ENCODE measurements around the gene HS6ST3. TPM values are rescaled to one million over a fixed set of nuclear protein-coding genes. Genes with fewer than 3 reads are reported as not detected.
"Not testable (repeated sequence)": the region's sequence is repeated elsewhere in the genome, so short reads cannot be mapped to it uniquely, and the experiment has no call there.

HS6ST3 gene
- total and polyA plus RNA-seq, 2 donors from 2014 or later: 0.47 to 1.2 TPM

- DNase-seq; H3K27ac ChIP-seq (ENCODE audit: low read depth in 2 of 2, low read length in 2 of 2); H3K9me3 ChIP-seq (ENCODE audit: control insufficient read depth in 2 of 3, insufficient read depth in 1 of 3, low read length in 3 of 3); H3K4me1 ChIP-seq (ENCODE audit: control insufficient read depth in 2 of 3, insufficient read depth in 2 of 3, low read depth in 1 of 3, low read length in 3 of 3); H3K4me3 ChIP-seq (ENCODE audit: low read length in 3 of 3); H3K36me3 ChIP-seq (ENCODE audit: control insufficient read depth in 2 of 3, insufficient read depth in 3 of 3, low read length in 3 of 3); H3K9ac ChIP-seq (ENCODE audit: low read length in 3 of 3); FAIRE-seq; intact Hi-C loops (cut with DNase I); H3K27me3 ChIP-seq (ENCODE audit: control insufficient read depth, insufficient read depth, low read length): not testable (repeated sequence)
Measured at GRCh38 chr13:96050955-96051354, 39.0 kb upstream of the HS6ST3 start.

DNA sequence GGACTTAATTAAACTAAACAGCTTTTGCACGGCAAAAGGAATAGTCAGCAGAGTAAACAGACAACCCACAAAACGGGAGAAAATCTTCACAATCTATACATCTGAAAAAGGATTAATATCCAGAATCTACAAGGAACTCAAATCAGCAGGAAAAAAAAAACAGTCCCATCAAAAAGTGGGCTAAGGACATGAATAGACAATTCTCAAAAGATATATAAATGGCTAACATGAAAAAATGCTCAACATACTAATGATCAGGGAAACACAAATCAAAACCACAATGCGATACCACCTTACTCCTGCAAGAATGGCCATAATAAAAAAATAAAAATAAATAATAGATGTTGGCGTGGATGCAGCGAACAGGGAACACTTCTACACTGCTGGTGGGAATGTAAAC is 38.4 kb upstream of the HS6ST3 start:
- H3K36me3 ChIP-seq (ENCODE audit: control insufficient read depth in 2 of 3, insufficient read depth in 3 of 3, low read length in 3 of 3); H3K27ac ChIP-seq (ENCODE audit: low read depth in 2 of 2, low read length in 2 of 2); DNase-seq; H3K9me3 ChIP-seq (ENCODE audit: control insufficient read depth in 2 of 3, insufficient read depth in 1 of 3, low read length in 3 of 3); FAIRE-seq; H3K4me3 ChIP-seq (ENCODE audit: low read length in 3 of 3); H3K4me1 ChIP-seq (ENCODE audit: control insufficient read depth in 2 of 3, insufficient read depth in 2 of 3, low read depth in 1 of 3, low read length in 3 of 3); H3K27me3 ChIP-seq (ENCODE audit: control insufficient read depth, insufficient read depth, low read length); intact Hi-C loops (cut with DNase I); H3K9ac ChIP-seq (ENCODE audit: low read length in 3 of 3): not testable (repeated sequence)

DNA sequence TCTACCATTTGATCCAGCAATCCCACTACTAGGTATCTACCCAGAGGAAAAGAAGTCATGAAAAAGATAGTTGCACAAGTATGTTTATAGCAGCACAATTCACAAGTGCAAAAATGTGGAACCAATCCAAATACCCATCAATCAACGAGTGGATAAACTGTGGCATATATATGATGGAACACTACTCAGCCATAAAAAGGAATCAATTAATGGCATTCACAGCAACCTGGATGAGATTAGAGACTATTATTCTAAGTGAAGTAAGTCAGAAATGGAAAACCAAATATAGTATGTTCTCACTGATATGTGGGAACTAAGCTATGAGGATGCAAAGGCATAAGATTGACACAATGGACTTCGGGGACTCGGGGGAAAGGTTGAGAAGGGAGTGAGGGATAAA is 38.0 kb upstream of the HS6ST3 start:
- H3K4me3 ChIP-seq (ENCODE audit: low read length in 3 of 3): peak overlapping the region in 1 of 3 donors; percentile 71
- H3K9me3 ChIP-seq (ENCODE audit: control insufficient read depth in 2 of 3, insufficient read depth in 1 of 3, low read length in 3 of 3); H3K4me1 ChIP-seq (ENCODE audit: control insufficient read depth in 2 of 3, insufficient read depth in 2 of 3, low read depth in 1 of 3, low read length in 3 of 3); H3K9ac ChIP-seq (ENCODE audit: low read length in 3 of 3); FAIRE-seq; H3K27me3 ChIP-seq (ENCODE audit: control insufficient read depth, insufficient read depth, low read length); DNase-seq; H3K27ac ChIP-seq (ENCODE audit: low read depth in 2 of 2, low read length in 2 of 2); intact Hi-C loops (cut with DNase I); H3K36me3 ChIP-seq (ENCODE audit: control insufficient read depth in 2 of 3, insufficient read depth in 3 of 3, low read length in 3 of 3): not testable (repeated sequence)

DNA sequence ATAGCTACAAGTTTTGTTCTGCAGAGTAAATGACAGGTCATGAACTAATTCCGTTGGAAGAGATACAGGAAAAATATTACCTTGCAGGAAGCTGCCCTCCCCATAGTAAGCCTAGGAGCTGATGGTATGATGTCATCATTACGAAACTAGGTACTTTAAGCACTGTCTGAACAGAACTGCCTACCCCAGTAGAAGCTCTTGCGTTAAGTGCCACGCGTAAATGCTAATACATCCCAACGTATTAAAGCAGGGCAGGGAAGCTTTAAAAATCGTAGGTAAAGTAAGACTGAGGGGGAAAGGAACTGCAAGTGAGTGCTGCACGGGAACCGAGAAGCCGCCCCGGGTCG is 37.3 kb upstream of the HS6ST3 start:
- Histone ChIP-seq H3K27me3 (ENCODE audit: control insufficient read depth, insufficient read depth, low read length) (no peaks in the 10 kb centered on the region), H3K9me3 (ENCODE audit: control insufficient read depth in 2 of 3, insufficient read depth in 1 of 3, low read length in 3 of 3) (no peaks in the 10 kb centered on the region), H3K4me3 (ENCODE audit: low read length in 3 of 3) (peak overlapping the region; percentile 71 to 93 (median 81)), H3K4me1 (ENCODE audit: control insufficient read depth in 2 of 3, insufficient read depth in 2 of 3, low read depth in 1 of 3, low read length in 3 of 3) (no peaks in the 10 kb centered on the region), H3K36me3 (ENCODE audit: control insufficient read depth in 2 of 3, insufficient read depth in 3 of 3, low read length in 3 of 3) (no peaks in the 10 kb centered on the region), H3K27ac (ENCODE audit: low read depth in 2 of 2, low read length in 2 of 2) (no peak overlapping the region), H3K9ac (ENCODE audit: low read length in 3 of 3) (peak overlapping the region; percentile 64 to 80 (median 73))
- no peak for FAIRE-seq
- TF ChIP-seq CTCF (IDR thresholded peaks at IDR 0.05; ENCODE audit: borderline replicate concordance, extremely low read depth, insufficient read depth): no peak
- DNase-seq: peak in 2 of 5 donors; percentile 45 to 55
- intact Hi-C loops (cut with DNase I): no loop called here

GRCh38 chr13:96053003-96053703 is 36.8 kb upstream of the HS6ST3 start, which contains the start of gene UGGT2:
TSS of gene UGGT2 (minus strand) at chr13:96053401. CDS start at chr13:96053312, 89 bp downstream.
- Histone ChIP-seq H3K9ac (ENCODE audit: low read length in 3 of 3) (peak within 1 kb of the TSS; percentile 73 to 84 (median 82)), H3K9me3 (ENCODE audit: control insufficient read depth in 2 of 3, insufficient read depth in 1 of 3, low read length in 3 of 3) (no peaks in the 10 kb centered on the region), H3K4me1 (ENCODE audit: control insufficient read depth in 2 of 3, insufficient read depth in 2 of 3, low read depth in 1 of 3, low read length in 3 of 3) (no peaks in the 10 kb centered on the region), H3K36me3 (ENCODE audit: control insufficient read depth in 2 of 3, insufficient read depth in 3 of 3, low read length in 3 of 3) (no peaks in the 10 kb centered on the region), H3K4me3 (ENCODE audit: low read length in 3 of 3) (peak within 1 kb of the TSS; percentile 71 to 93 (median 81)), H3K27ac (ENCODE audit: low read depth in 2 of 2, low read length in 2 of 2) (peak within 1 kb of the TSS; percentile 68 to 84), H3K27me3 (ENCODE audit: control insufficient read depth, insufficient read depth, low read length) (no peaks in the 10 kb centered on the region)
- intact Hi-C loops (cut with DNase I): no loop called here
- FAIRE-seq: no peak
- no peak for TF ChIP-seq CTCF (IDR thresholded peaks at IDR 0.05; ENCODE audit: borderline replicate concordance, extremely low read depth, insufficient read depth)
- peak; percentile 95 to 98 (median 97) for DNase-seq
